ENCODE measurements around the gene C1orf159. TPM values are rescaled to one million over a fixed set of nuclear protein-coding genes. Genes with fewer than 3 reads are reported as not detected.

The C1orf159 gene
- total and polyA plus RNA-seq, 2 experiments from 2014 or later, result 9.6 to 21.5 TPM

- TF ChIP-seq, protein P1, sequence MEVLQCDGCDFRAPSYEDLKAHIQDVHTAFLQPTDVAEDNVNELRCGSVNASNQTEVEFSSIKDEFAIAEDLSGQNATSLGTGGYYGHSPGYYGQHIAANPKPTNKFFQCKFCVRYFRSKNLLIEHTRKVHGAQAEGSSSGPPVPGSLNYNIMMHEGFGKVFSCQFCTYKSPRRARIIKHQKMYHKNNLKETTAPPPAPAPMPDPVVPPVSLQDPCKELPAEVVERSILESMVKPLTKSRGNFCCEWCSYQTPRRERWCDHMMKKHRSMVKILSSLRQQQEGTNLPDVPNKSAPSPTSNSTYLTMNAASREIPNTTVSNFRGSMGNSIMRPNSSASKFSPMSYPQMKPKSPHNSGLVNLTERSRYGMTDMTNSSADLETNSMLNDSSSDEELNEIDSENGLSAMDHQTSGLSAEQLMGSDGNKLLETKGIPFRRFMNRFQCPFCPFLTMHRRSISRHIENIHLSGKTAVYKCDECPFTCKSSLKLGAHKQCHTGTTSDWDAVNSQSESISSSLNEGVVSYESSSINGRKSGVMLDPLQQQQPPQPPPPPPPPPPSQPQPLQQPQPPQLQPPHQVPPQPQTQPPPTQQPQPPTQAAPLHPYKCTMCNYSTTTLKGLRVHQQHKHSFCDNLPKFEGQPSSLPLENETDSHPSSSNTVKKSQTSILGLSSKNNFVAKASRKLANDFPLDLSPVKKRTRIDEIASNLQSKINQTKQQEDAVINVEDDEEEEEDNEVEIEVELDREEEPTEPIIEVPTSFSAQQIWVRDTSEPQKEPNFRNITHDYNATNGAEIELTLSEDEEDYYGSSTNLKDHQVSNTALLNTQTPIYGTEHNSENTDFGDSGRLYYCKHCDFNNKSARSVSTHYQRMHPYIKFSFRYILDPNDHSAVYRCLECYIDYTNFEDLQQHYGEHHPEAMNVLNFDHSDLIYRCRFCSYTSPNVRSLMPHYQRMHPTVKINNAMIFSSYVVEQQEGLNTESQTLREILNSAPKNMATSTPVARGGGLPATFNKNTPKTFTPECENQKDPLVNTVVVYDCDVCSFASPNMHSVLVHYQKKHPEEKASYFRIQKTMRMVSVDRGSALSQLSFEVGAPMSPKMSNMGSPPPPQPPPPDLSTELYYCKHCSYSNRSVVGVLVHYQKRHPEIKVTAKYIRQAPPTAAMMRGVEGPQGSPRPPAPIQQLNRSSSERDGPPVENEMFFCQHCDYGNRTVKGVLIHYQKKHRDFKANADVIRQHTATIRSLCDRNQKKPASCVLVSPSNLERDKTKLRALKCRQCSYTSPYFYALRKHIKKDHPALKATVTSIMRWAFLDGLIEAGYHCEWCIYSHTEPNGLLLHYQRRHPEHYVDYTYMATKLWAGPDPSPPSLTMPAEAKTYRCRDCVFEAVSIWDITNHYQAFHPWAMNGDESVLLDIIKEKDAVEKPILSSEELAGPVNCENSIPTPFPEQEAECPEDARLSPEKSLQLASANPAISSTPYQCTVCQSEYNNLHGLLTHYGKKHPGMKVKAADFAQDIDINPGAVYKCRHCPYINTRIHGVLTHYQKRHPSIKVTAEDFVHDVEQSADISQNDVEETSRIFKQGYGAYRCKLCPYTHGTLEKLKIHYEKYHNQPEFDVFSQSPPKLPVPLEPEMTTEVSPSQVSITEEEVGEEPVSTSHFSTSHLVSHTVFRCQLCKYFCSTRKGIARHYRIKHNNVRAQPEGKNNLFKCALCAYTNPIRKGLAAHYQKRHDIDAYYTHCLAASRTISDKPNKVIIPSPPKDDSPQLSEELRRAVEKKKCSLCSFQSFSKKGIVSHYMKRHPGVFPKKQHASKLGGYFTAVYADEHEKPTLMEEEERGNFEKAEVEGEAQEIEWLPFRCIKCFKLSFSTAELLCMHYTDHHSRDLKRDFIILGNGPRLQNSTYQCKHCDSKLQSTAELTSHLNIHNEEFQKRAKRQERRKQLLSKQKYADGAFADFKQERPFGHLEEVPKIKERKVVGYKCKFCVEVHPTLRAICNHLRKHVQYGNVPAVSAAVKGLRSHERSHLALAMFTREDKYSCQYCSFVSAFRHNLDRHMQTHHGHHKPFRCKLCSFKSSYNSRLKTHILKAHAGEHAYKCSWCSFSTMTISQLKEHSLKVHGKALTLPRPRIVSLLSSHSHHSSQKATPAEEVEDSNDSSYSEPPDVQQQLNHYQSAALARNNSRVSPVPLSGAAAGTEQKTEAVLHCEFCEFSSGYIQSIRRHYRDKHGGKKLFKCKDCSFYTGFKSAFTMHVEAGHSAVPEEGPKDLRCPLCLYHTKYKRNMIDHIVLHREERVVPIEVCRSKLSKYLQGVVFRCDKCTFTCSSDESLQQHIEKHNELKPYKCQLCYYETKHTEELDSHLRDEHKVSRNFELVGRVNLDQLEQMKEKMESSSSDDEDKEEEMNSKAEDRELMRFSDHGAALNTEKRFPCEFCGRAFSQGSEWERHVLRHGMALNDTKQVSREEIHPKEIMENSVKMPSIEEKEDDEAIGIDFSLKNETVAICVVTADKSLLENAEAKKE (CRISPR knock-in tag; IDR thresholded peaks at IDR 0.05), result no peak
- TF ChIP-seq CTCF (conservative IDR thresholded peaks at IDR 0.05; ENCODE audit: low read depth in 2 of 2), result no peak
Observed at GRCh38 chr1:1054099-1054700, 61.7 kb downstream of the C1orf159 start (continued).

- Histone ChIP-seq H2AFZ (no peak overlapping the region), H3K9me2 (ENCODE audit: insufficient read depth) (no peaks in the 10 kb centered on the region), H4K20me1 (replicated peaks; ENCODE audit: insufficient read depth) (no peaks in the 10 kb centered on the region; the same call in 1 of the 2 replicates), H3K79me2 (replicated peaks; ENCODE audit: insufficient read depth) (no peaks in the 10 kb centered on the region), H3K27me3 (ENCODE audit: insufficient read depth) (peaks cover 14% of the 10 kb centered on the region), H3K36me3 (ENCODE audit: insufficient read depth) (peaks cover 4% of the 10 kb centered on the region; the same call in 1 of the 2 replicates), H3K4me1 (ENCODE audit: insufficient read depth) (no peaks in the 10 kb centered on the region; the same call in 1 of the 2 replicates), H3F3A (replicated peaks; ENCODE audit: low read depth) (0 out of 2 replicates have a peak, but pooled peaks cover 13% of the 10 kb centered on the region), H3K4me3 (no peak overlapping the region), H3K4me2 (no peak overlapping the region), H3K27ac (ENCODE audit: low read depth) (no peak overlapping the region)
- ATAC-seq, result no peak
- peaks cover 23% of the 10 kb centered on the region for H3K27me3 Mint-ChIP-seq (ENCODE audit: insufficient read depth, low read depth, poor library complexity)
- H3K4me3 Mint-ChIP-seq, result no peak overlapping the region
- peaks cover 18% of the 10 kb centered on the region for H3K36me3 Mint-ChIP-seq (ENCODE audit: low read depth)
- no peak for DNase-seq (ENCODE audit: low spot score)
- H3K9me3 Mint-ChIP-seq, result peaks cover 2% of the 10 kb centered on the region; the same call in 1 of the 3 replicates
- no peak overlapping the region for H3K27ac Mint-ChIP-seq
- peaks cover 3% of the 10 kb centered on the region; the same call in 2 of the 3 replicates for H3K4me1 Mint-ChIP-seq
- TF ChIP-seq EZH2 (IDR thresholded peaks at IDR 0.05; ENCODE audit: low read depth, unreplicated experiment), result no peak
- no peak for TF ChIP-seq POLR2AphosphoS5 (IDR thresholded peaks at IDR 0.05; ENCODE audit: low read depth)
- no peak for TF ChIP-seq ETS1 (IDR thresholded peaks at IDR 0.05)
- TF ChIP-seq STAT1 (IDR thresholded peaks at IDR 0.05; ENCODE audit: unreplicated experiment), result no peak
- TF ChIP-seq REST (IDR thresholded peaks at IDR 0.05; ENCODE audit: unreplicated experiment), result no peak
Observed at GRCh38 chr1:1053682-1054081, 62.2 kb downstream of the C1orf159 start.
